ENCODE results near the gene FUNDC2.
"Not testable (repeated sequence)": the region's sequence is repeated elsewhere in the genome, so short reads cannot be mapped to it uniquely, and the experiment has no call there.

The FUNDC2 gene

GRCh38 chrX:155026727-155027508 is at the start of gene FUNDC2:
FUNDC2 (plus strand) TSS chrX:155026844; CDS start chrX:155026939, 95 bp downstream.
- peak; percentile 90 to 93 for DNase-seq (ENCODE audit: low read depth in 2 of 2)

- no peak for DNase-seq (ENCODE audit: low read depth in 2 of 2)
These were observed 47.0 kb upstream of the FUNDC2 start for GRCh38 chrX:154979629-154980028.

- DNase-seq (ENCODE audit: low read depth in 2 of 2) = peak; percentile 53 to 57
These were observed 46.1 kb upstream of the FUNDC2 start for GRCh38 chrX:154980330-154981115.

- DNase-seq (ENCODE audit: low read depth in 2 of 2) = no peak
These were observed 45.6 kb upstream of the FUNDC2 start for GRCh38 chrX:154981116-154981411.

GRCh38 chrX:154986826-154987575 is 39.6 kb upstream of the FUNDC2 start:
- no peak for DNase-seq (ENCODE audit: low read depth in 2 of 2)

- DNase-seq (ENCODE audit: low read depth in 2 of 2) = no peak
These were observed 38.7 kb upstream of the FUNDC2 start for GRCh38 chrX:154987940-154988339.

GRCh38 chrX:154988719-154989118 is 37.9 kb upstream of the FUNDC2 start:
- DNase-seq (ENCODE audit: low read depth in 2 of 2) = no peak

- no peak for DNase-seq (ENCODE audit: low read depth in 2 of 2)
These were observed 36.1 kb upstream of the FUNDC2 start for GRCh38 chrX:154990496-154990895.

- DNase-seq (ENCODE audit: low read depth in 2 of 2) = no peak
These were observed 35.6 kb upstream of the FUNDC2 start for GRCh38 chrX:154991039-154991438.

- no peak for DNase-seq (ENCODE audit: low read depth in 2 of 2)
These were observed 35.2 kb upstream of the FUNDC2 start for GRCh38 chrX:154991476-154991875.

- DNase-seq (ENCODE audit: low read depth in 2 of 2) = no peak
These were observed 28.3 kb upstream of the FUNDC2 start for GRCh38 chrX:154998204-154998880.

GRCh38 chrX:155000841-155001240 is 25.8 kb upstream of the FUNDC2 start:
- DNase-seq (ENCODE audit: low read depth in 2 of 2) = no peak

- DNase-seq (ENCODE audit: low read depth in 2 of 2) = no peak
These were observed 24.8 kb upstream of the FUNDC2 start for GRCh38 chrX:155001873-155002272.

- no peak for DNase-seq (ENCODE audit: low read depth in 2 of 2)
These were observed 21.5 kb upstream of the FUNDC2 start for GRCh38 chrX:155005190-155005589.

GRCh38 chrX:155006379-155006778 is 20.3 kb upstream of the FUNDC2 start:
- DNase-seq (ENCODE audit: low read depth in 2 of 2) = not testable (repeated sequence)

GRCh38 chrX:155006913-155007671 is 19.6 kb upstream of the FUNDC2 start:
- DNase-seq (ENCODE audit: low read depth in 2 of 2) = not testable (repeated sequence)

- not testable (repeated sequence) for DNase-seq (ENCODE audit: low read depth in 2 of 2)
These were observed 18.1 kb upstream of the FUNDC2 start for GRCh38 chrX:155008578-155008977.

- no peak for DNase-seq (ENCODE audit: low read depth in 2 of 2)
These were observed 16.6 kb upstream of the FUNDC2 start for GRCh38 chrX:155009994-155010472.

GRCh38 chrX:155020591-155020990 is 6.1 kb upstream of the FUNDC2 start:
- DNase-seq (ENCODE audit: low read depth in 2 of 2) = no peak

- no peak for DNase-seq (ENCODE audit: low read depth in 2 of 2)
These were observed 4.1 kb upstream of the FUNDC2 start, which contains the start of gene F8 for GRCh38 chrX:155022585-155022984. F8 (minus strand) TSS chrX:155022723; CDS start chrX:155022552, 171 bp downstream.

Measured in stimulated activated CD8-positive, alpha-beta memory T cell treated with anti-CD3 and anti-CD28 coated beads, Interleukin-7, amount 100 ng/mL, for 4 hours (primary cell).